Chondrocyte (in vitro differentiated cells): ENCODE results near the gene LIMA1. TPM values are rescaled to one million over a fixed set of nuclear protein-coding genes. Genes with fewer than 3 reads are reported as not detected.

Source experiments
- DNase-seq: peaks from one replicate; pipeline ENCODE4 v3.0.0; 2021; ENCODE audit warnings: mixed read lengths, low spot score
- H3K27ac Mint-ChIP-seq: one replicate; pipeline ENCODE4 v1.8.0; 2021; ENCODE audit warnings: mild to moderate bottlenecking, moderate library complexity, mixed read lengths; ENCODE audit not compliant: unreplicated experiment
- H3K27me3 Mint-ChIP-seq: 2 replicates; pipeline ENCODE4 v1.8.0; 2021; ENCODE audit warnings: low read depth, mixed read lengths
- H3K36me3 Mint-ChIP-seq: 2 replicates; pipeline ENCODE4 v1.8.0; 2021; ENCODE audit warnings: low read depth, mixed read lengths
- H3K4me1 Mint-ChIP-seq: 2 replicates; pipeline ENCODE4 v1.8.0; 2021; ENCODE audit warnings: low read depth, mild to moderate bottlenecking, mixed read lengths
- H3K4me3 Mint-ChIP-seq: one replicate; pipeline ENCODE4 v1.8.0; 2021; ENCODE audit warnings: mild to moderate bottlenecking, moderate library complexity, mixed read lengths; ENCODE audit not compliant: unreplicated experiment
- H3K9me3 Mint-ChIP-seq: 2 replicates; pipeline ENCODE4 v1.8.0; 2021; ENCODE audit warnings: low read depth, mixed read lengths
- total RNA-seq: library from RNA; stranded (reverse); gene quantifications from 3 replicates; pipeline ENCODE4 v1.2.1, GENCODE V29; 2021
- TF ChIP-seq, protein P1 (sequence below): fragments of 200-600 bp; sonication (generic); IDR thresholded peaks from 2 replicates; pipeline ENCODE4 v1.5.0; 2021; ENCODE audit warnings: antibody characterized with exemption, mild to moderate bottlenecking, moderate library complexity

Gene LIMA1
- total RNA-seq, 1 donor from 2014 or later = 120 TPM

- Mint-ChIP-seq H3K27ac (peak overlapping the region; percentile 88), H3K4me1 (peaks cover 63% of the 10 kb centered on the region), H3K36me3 (peaks cover 7% of the 10 kb centered on the region), H3K4me3 (no peak overlapping the region), H3K9me3 (no peaks in the 10 kb centered on the region), H3K27me3 (no peaks in the 10 kb centered on the region)
- no peak for DNase-seq
- TF ChIP-seq, protein P1, sequence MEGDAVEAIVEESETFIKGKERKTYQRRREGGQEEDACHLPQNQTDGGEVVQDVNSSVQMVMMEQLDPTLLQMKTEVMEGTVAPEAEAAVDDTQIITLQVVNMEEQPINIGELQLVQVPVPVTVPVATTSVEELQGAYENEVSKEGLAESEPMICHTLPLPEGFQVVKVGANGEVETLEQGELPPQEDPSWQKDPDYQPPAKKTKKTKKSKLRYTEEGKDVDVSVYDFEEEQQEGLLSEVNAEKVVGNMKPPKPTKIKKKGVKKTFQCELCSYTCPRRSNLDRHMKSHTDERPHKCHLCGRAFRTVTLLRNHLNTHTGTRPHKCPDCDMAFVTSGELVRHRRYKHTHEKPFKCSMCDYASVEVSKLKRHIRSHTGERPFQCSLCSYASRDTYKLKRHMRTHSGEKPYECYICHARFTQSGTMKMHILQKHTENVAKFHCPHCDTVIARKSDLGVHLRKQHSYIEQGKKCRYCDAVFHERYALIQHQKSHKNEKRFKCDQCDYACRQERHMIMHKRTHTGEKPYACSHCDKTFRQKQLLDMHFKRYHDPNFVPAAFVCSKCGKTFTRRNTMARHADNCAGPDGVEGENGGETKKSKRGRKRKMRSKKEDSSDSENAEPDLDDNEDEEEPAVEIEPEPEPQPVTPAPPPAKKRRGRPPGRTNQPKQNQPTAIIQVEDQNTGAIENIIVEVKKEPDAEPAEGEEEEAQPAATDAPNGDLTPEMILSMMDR = no peak
Measured at GRCh38 chr12:50246197-50246865, 37.0 kb downstream of the LIMA1 start.

- peak overlapping the region; percentile 97 for H3K27ac Mint-ChIP-seq
- TF ChIP-seq, protein P1 = no peak
- DNase-seq = no peak
- H3K27me3 Mint-ChIP-seq = no peaks in the 10 kb centered on the region
- peaks cover 7% of the 10 kb centered on the region for H3K36me3 Mint-ChIP-seq
- H3K4me1 Mint-ChIP-seq = peaks cover 69% of the 10 kb centered on the region
- H3K9me3 Mint-ChIP-seq = no peaks in the 10 kb centered on the region
- no peak overlapping the region for H3K4me3 Mint-ChIP-seq
Measured at GRCh38 chr12:50243507-50243906, 39.8 kb downstream of the LIMA1 start.

DNA sequence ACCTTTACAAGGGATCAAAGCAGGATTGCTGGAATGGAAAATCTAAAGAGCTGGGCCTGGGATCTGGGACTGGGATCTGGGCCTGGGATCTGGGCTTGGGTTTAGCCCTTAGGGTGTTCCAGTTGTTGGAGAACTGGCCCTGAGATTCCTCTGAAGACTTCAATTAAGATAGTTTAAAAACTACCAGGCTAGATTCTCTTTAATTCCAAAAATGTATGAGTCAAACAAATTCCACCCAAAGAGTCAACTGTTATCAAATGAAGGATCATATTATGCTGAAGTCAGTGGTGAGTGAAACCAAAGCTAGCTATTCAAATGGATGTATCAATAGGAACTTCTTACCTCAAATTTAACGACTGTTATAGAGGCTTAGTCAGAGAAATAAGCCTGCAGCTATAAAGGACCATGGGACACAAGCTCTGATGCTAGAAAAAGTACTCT lies 40.5 kb downstream of the LIMA1 start:
- Mint-ChIP-seq H3K9me3 (no peaks in the 10 kb centered on the region), H3K27me3 (no peaks in the 10 kb centered on the region), H3K36me3 (peaks cover 7% of the 10 kb centered on the region), H3K4me1 (peaks cover 65% of the 10 kb centered on the region), H3K27ac (peak overlapping the region; percentile 97), H3K4me3 (peak overlapping the region; percentile 38)
- no peak for DNase-seq
- TF ChIP-seq, protein P1 = no peak

DNA sequence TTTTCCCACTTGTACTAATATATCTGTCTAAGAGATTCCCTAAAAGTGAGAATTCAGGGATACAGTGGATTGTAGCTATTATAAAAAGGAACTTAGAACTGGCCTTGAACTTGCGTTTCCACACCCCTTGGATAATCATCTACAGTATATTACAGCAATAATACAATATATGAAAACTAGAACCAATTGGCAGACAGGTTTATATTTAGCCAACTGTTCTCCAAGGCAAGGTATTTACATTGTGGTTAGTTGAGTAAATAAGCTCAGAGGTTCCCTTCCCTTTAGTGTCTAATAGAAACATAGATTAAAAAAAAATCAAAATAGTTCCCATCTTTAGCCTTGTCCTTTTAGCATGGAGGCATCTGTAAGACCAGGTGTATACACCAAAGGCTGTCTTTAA lies 42.1 kb downstream of the LIMA1 start:
- peaks cover 3% of the 10 kb centered on the region for H3K36me3 Mint-ChIP-seq
- H3K4me3 Mint-ChIP-seq = no peak overlapping the region
- peaks cover 50% of the 10 kb centered on the region for H3K4me1 Mint-ChIP-seq
- DNase-seq = no peak
- peak overlapping the region; percentile 97 for H3K27ac Mint-ChIP-seq
- no peaks in the 10 kb centered on the region for H3K27me3 Mint-ChIP-seq
- TF ChIP-seq, protein P1 = no peak
- H3K9me3 Mint-ChIP-seq = no peaks in the 10 kb centered on the region

- no peak for DNase-seq
- H3K4me1 Mint-ChIP-seq = peaks cover 49% of the 10 kb centered on the region
- no peaks in the 10 kb centered on the region for H3K27me3 Mint-ChIP-seq
- H3K27ac Mint-ChIP-seq = peak overlapping the region; percentile 73
- TF ChIP-seq, protein P1 = no peak
- H3K9me3 Mint-ChIP-seq = no peaks in the 10 kb centered on the region
- no peak overlapping the region for H3K4me3 Mint-ChIP-seq
- H3K36me3 Mint-ChIP-seq = peaks cover 3% of the 10 kb centered on the region
Measured at GRCh38 chr12:50240792-50241114, 42.6 kb downstream of the LIMA1 start.
